Lung (tissue), 12 donors: Measurements from ENCODE around the gene PRKCB. TPM values are rescaled to one million over a fixed set of nuclear protein-coding genes. Genes with fewer than 3 reads are reported as not detected.

Source experiments
- ATAC-seq: fragments of 200-7000 bp; cut with Tn5 transposase; one replicate; pipeline ENCODE4 v1.9.1; 2020; ENCODE audit warnings: moderate number of reproducible peaks; ENCODE audit not compliant: insufficient read depth, low FRiP score
- DNase-seq, 3 donors: peaks; one replicate each; pipeline ENCODE4 v3.0.0-alpha.2; 2013 to 2017
- H3K27ac ChIP-seq, 2 donors: one replicate each; pipeline ENCODE4 v1.5.1; 2013; ENCODE audit warnings: mild to moderate bottlenecking in 2 of 2, moderate library complexity in 2 of 2, control low read depth in 1 of 2, inconsistent platforms in 1 of 2, low read depth in 1 of 2, low read length in 1 of 2
- H3K27me3 ChIP-seq, 3 donors: one replicate each; pipeline ENCODE4 v1.5.1; 2013; ENCODE audit warnings: low read length in 2 of 3; ENCODE audit not compliant: control insufficient read depth in 3 of 3, insufficient read depth in 3 of 3
- H3K36me3 ChIP-seq, 4 donors: one replicate each; pipeline ENCODE4 v1.5.1; 2013; ENCODE audit warnings: low read length in 4 of 4, mild to moderate bottlenecking in 1 of 4, moderate library complexity in 1 of 4; ENCODE audit not compliant: control insufficient read depth in 4 of 4, insufficient read depth in 4 of 4
- H3K4me1 ChIP-seq, 5 donors: one replicate each; pipeline ENCODE4 v1.5.1; 2013; ENCODE audit warnings: low read length in 5 of 5, mild to moderate bottlenecking in 2 of 5, moderate library complexity in 1 of 5; ENCODE audit not compliant: control insufficient read depth in 5 of 5, insufficient read depth in 5 of 5
- H3K4me3 ChIP-seq: one replicate; pipeline ENCODE4 v1.5.1; 2013; ENCODE audit warnings: mild to moderate bottlenecking, control low read depth, moderate library complexity
- H3K9ac ChIP-seq, 2 donors: one replicate each; pipeline ENCODE4 v1.5.1; 2013; ENCODE audit warnings: low read length in 2 of 2, control low read depth in 1 of 2; ENCODE audit not compliant: insufficient read depth in 1 of 2
- H3K9me3 ChIP-seq, 4 donors: one replicate each; pipeline ENCODE4 v1.5.1; 2013; ENCODE audit warnings: low read length in 3 of 4, mild to moderate bottlenecking in 1 of 4, moderate library complexity in 1 of 4; ENCODE audit not compliant: control insufficient read depth in 4 of 4, insufficient read depth in 3 of 4
- CTCF ChIP-seq: IDR thresholded peaks from 2 replicates; pipeline ENCODE4 v1.5.1; 2012; ENCODE audit warnings: mild to moderate bottlenecking; ENCODE audit errors: control extremely low read depth, extremely low read depth
- WGBS, 2 donors: extraction: QIAGEN DNeasy Blood & Tissue Kit; methylation state at CpG; one replicate each; pipeline ENCODE4 v1.1.7; 2013; 5-methylcytosine and 5-hydroxymethylcytosine counted together
- polyA plus RNA-seq, 2 donors: library from polyadenylated mRNA; stranded (reverse); fragments of 200-250 nt; gene quantifications; one replicate each; pipeline ENCODE4 v1.2.1, GENCODE V29; 2013
- total RNA-seq, 2 donors: library from RNA; depleted of rRNA in 1 of 2; stranded (reverse); fragments of >200 nt in 1 of 2; gene quantifications; one replicate each; pipeline ENCODE4 v1.2.1, GENCODE V29; 2014 to 2021
- donor health status: control.
- donor health status: control.
- donor health status: Bipolar disorder and iron deficiency.
- donor health status: healthy.
- donor health status: DM: yes; HTN: yes; CAD: no.

Gene PRKCB
- total and polyA plus RNA-seq, 4 donors, result 2.5 to 46.4 (median 21.8) TPM

DNA sequence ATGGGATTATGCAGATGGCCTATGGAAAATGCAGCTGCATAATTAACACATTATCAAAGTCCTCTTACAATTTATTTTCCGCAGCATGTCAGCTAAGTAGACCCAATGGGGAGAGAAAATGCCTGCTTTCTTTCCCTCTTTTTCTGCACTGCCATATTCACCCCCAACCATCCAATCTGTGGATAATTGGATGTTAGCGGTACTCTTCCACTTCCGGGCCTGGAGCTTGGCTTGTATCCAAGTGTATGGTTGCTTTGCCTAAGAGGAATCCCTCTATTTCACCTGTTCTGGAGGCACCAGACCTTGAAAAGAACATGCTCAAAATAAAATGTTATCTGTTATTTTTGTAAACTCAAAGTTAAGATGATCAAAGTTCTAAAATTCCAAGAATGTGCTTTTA lies 379.2 kb downstream of the PRKCB start:
- Histone ChIP-seq H3K9ac (no peak overlapping the region), H3K4me3 (no peak overlapping the region), H3K27me3 (no peaks in the 10 kb centered on the region), H3K27ac (no peak overlapping the region), H3K36me3 (peaks cover 0 to 6% (median 2%) of the 10 kb centered on the region in 4 donors), H3K9me3 (no peaks in the 10 kb centered on the region), H3K4me1 (no peaks in the 10 kb centered on the region)
- no peak for DNase-seq
- ATAC-seq, result no peak
- no peak for TF ChIP-seq CTCF
- 78 to 90% methylated on average over 3 of the region's 3 CpGs for WGBS, 2 donors

- no peak for DNase-seq
- no peaks in the 10 kb centered on the region for H3K4me1 ChIP-seq
- no peak for ATAC-seq
- TF ChIP-seq CTCF, result no peak
- H3K27ac ChIP-seq, result no peak overlapping the region
- peaks cover 0 to 17% (median 3%) of the 10 kb centered on the region in 4 donors for H3K36me3 ChIP-seq
- H3K4me3 ChIP-seq, result no peak overlapping the region
- no peaks in the 10 kb centered on the region for H3K27me3 ChIP-seq
- peaks cover 0 to under 1% (median 0%) of the 10 kb centered on the region in 4 donors for H3K9me3 ChIP-seq
- no peak overlapping the region for H3K9ac ChIP-seq
Observed at GRCh38 chr16:24216961-24217360, 381.2 kb downstream of the PRKCB start.

- H3K27ac ChIP-seq, result no peak overlapping the region
- DNase-seq, result no peak
- no peaks in the 10 kb centered on the region for H3K27me3 ChIP-seq
- no peak overlapping the region for H3K9ac ChIP-seq
- peaks cover 0 to 4% (median 0%) of the 10 kb centered on the region in 4 donors for H3K9me3 ChIP-seq
- H3K4me3 ChIP-seq, result no peak overlapping the region
- 79 to 90% methylated on average over 3 of the region's 3 CpGs for WGBS, 2 donors
- no peaks in the 10 kb centered on the region for H3K4me1 ChIP-seq
- H3K36me3 ChIP-seq, result peaks cover 0 to 17% (median 3%) of the 10 kb centered on the region in 4 donors
- ATAC-seq, result no peak
- TF ChIP-seq CTCF, result no peak
Observed at GRCh38 chr16:24217461-24217860, 381.7 kb downstream of the PRKCB start.

- WGBS, 2 donors, result 92 to 99% methylated on average over 4 of the region's 4 CpGs
- Histone ChIP-seq H3K9me3 (peaks cover 0 to 4% (median 0%) of the 10 kb centered on the region in 4 donors), H3K27ac (no peak overlapping the region)
Observed at GRCh38 chr16:24218299-24218698, 382.5 kb downstream of the PRKCB start.

More at GRCh38 chr16:24218299-24218698, 382.5 kb downstream of the PRKCB start:
- Histone ChIP-seq H3K4me3 (no peak overlapping the region), H3K4me1 (no peaks in the 10 kb centered on the region), H3K27me3 (no peaks in the 10 kb centered on the region), H3K9ac (no peak overlapping the region), H3K36me3 (peaks cover 0 to 17% (median 3%) of the 10 kb centered on the region in 4 donors)
- TF ChIP-seq CTCF, result no peak
- no peak for ATAC-seq
- DNase-seq, result no peak
